Ectodermal cell (in vitro differentiated cells): Measurements from ENCODE around the gene MAS1L.
"Not testable (repeated sequence)": the region's sequence is repeated elsewhere in the genome, so short reads cannot be mapped to it uniquely, and the experiment has no call there.

Experiments used
- H3K27ac ChIP-seq: 2 replicates; pipeline ENCODE4 v1.7.0; 2013; ENCODE audit warnings: mild to moderate bottlenecking, low read depth, low read length; ENCODE audit not compliant: insufficient read depth, poor library complexity, severe bottlenecking
- H3K27me3 ChIP-seq: 2 replicates; pipeline ENCODE4 v1.7.0; 2013; ENCODE audit warnings: mild to moderate bottlenecking, low read length; ENCODE audit not compliant: insufficient read depth, control insufficient read depth, poor library complexity, severe bottlenecking
- H3K36me3 ChIP-seq: one replicate; pipeline ENCODE4 v1.7.0; 2013; ENCODE audit warnings: low read length; ENCODE audit not compliant: control insufficient read depth, insufficient read depth
- H3K4me1 ChIP-seq: one replicate; pipeline ENCODE4 v1.7.0; 2013; ENCODE audit warnings: low read length; ENCODE audit not compliant: control insufficient read depth, insufficient read depth
- H3K4me3 ChIP-seq: 2 replicates; pipeline ENCODE4 v1.7.0; 2013; ENCODE audit warnings: low read depth, low read length, control low read depth; ENCODE audit not compliant: insufficient read depth
- H3K9me3 ChIP-seq: 2 replicates; pipeline ENCODE4 v1.7.0; 2013; ENCODE audit warnings: mild to moderate bottlenecking, low read length, moderate library complexity; ENCODE audit not compliant: control insufficient read depth
- WGBS, 2 experiments: methylation state at CpG; one replicate each; pipeline ENCODE4 v1.1.7; 2013; ENCODE audit warnings: missing lambda C conversion rate in 2 of 2; 5-methylcytosine and 5-hydroxymethylcytosine counted together

The MAS1L gene

GRCh38 chr6:29465279-29465678 lies 22.5 kb downstream of the MAS1L start:
- H3K36me3 ChIP-seq, result no peaks in the 10 kb centered on the region
- WGBS, 2 experiments, result 88 to 94% methylated on average over 2 of the region's 2 CpGs
- no peaks in the 10 kb centered on the region for H3K27me3 ChIP-seq
- H3K27ac ChIP-seq, result no peak overlapping the region
- H3K9me3 ChIP-seq, result no peaks in the 10 kb centered on the region
- H3K4me1 ChIP-seq, result no peaks in the 10 kb centered on the region
- no peak overlapping the region for H3K4me3 ChIP-seq

- H3K27ac ChIP-seq, result no peak overlapping the region
- H3K4me1 ChIP-seq, result no peaks in the 10 kb centered on the region
- no peaks in the 10 kb centered on the region for H3K9me3 ChIP-seq
- H3K27me3 ChIP-seq, result no peaks in the 10 kb centered on the region
- 93 to 94% methylated on average over 6 of the region's 6 CpGs for WGBS, 2 experiments
- H3K4me3 ChIP-seq, result no peak overlapping the region
- H3K36me3 ChIP-seq, result no peaks in the 10 kb centered on the region
Measured at GRCh38 chr6:29462022-29462421, 25.7 kb downstream of the MAS1L start.

DNA sequence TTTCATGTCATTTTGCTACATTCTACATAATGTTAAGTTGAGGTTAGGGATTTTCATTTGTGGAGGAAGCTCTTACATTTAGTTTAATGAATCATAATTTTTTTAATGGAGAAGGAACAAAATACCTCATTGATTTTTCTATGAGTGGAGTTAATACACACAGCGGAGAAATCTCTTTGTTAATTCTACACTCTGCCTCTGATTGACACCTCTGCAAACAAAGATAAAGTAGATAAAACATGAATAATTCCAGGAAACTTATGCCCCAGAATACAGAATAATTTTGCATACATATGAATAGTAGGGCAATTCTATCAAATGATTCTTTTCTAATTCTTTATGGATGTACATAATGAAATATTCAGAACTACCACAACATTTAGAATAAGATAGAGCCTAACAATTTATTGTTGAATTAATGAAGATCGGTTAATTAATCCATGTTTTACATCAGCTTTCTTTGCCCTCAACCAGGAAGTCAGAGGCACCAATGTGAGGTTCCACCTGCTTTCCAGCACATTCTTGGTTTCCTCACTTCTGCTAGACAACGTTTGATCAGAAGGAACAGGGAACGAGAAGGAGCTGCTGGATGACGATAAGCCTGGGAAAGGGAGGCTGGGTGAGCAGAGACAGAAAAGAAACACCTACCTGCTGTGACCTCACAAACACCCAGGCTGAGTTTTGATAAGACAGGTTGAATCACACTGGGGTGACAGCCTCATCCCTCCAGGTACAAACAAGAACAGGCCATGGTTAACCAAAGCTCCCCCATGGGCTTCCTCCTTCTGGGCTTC lies 26.5 kb downstream of the MAS1L start:
- Histone ChIP-seq H3K4me3 (no peak overlapping the region), H3K27ac (no peak overlapping the region), H3K36me3 (no peaks in the 10 kb centered on the region), H3K9me3 (no peaks in the 10 kb centered on the region), H3K27me3 (no peaks in the 10 kb centered on the region), H3K4me1 (no peaks in the 10 kb centered on the region)
- WGBS, 2 experiments, result 79 to 85% methylated on average over 4 to 5 of the region's 5 CpGs

GRCh38 chr6:29456971-29457370 lies 30.8 kb downstream of the MAS1L start, which contains the start of the genes OR11A1 and OR2H1:
TSS of gene OR11A1 (minus strand) at chr6:29457071. CDS start at chr6:29427641, 29,430 bp downstream.
TSS of gene OR2H1 (plus strand) at chr6:29457155. CDS start at chr6:29461770, 4,615 bp downstream.
- 88 to 89% methylated on average over 1 to 2 of the region's 2 CpGs for WGBS, 2 experiments
- Histone ChIP-seq H3K27ac (no peak within 1 kb of the TSS), H3K36me3 (no peaks in the 10 kb centered on the region), H3K9me3 (no peaks in the 10 kb centered on the region), H3K4me3 (no peak within 1 kb of the TSS), H3K27me3 (no peaks in the 10 kb centered on the region), H3K4me1 (no peaks in the 10 kb centered on the region)

DNA sequence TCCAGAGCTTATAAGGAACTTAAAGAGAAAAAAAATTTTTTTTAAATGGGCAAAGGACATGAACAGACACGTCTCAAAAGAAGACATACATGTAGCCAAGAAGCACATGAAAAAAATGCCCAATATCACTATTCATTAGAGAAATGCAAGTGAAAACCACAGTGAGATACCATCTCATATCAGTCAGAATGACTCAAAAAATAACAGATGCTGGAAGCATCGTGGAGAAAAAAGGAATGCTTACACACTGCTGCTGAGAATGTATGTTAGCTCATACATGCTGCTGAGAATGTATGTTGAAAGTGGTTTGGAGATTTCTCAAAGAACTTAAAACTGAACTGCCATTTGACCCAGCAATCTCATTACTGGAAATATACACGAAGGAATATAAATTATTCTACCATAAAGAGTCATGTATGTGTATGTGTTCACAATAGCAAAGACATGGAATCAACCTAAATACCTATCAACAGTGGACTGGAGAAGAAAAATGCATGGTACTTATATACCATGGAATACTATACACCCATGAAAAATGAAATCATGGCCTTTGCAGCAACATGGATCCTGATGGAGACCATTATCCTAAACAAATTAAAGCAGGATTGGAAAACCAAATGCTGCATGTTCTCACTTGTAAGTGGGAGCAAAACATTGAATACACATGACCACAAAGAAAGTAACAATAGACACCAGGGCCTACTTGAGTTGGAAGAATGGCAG lies 36.1 kb downstream of the MAS1L start:
- Histone ChIP-seq H3K4me3 (no peak overlapping the region), H3K36me3 (no peaks in the 10 kb centered on the region), H3K27ac (no peak overlapping the region), H3K27me3 (no peaks in the 10 kb centered on the region), H3K4me1 (peaks cover 5% of the 10 kb centered on the region), H3K9me3 (no peaks in the 10 kb centered on the region)
- 92 to 96% methylated on average over 2 of the region's 3 CpGs for WGBS, 2 experiments

GRCh38 chr6:29447670-29448069 lies 40.1 kb downstream of the MAS1L start:
- no peak overlapping the region for H3K27ac ChIP-seq
- no peaks in the 10 kb centered on the region for H3K27me3 ChIP-seq
- no peaks in the 10 kb centered on the region for H3K36me3 ChIP-seq
- WGBS, 2 experiments, result 88 to 100% methylated on average over 1 of the region's 1 CpG
- H3K4me3 ChIP-seq, result no peak overlapping the region
- no peaks in the 10 kb centered on the region for H3K9me3 ChIP-seq
- H3K4me1 ChIP-seq, result peaks cover 5% of the 10 kb centered on the region

DNA sequence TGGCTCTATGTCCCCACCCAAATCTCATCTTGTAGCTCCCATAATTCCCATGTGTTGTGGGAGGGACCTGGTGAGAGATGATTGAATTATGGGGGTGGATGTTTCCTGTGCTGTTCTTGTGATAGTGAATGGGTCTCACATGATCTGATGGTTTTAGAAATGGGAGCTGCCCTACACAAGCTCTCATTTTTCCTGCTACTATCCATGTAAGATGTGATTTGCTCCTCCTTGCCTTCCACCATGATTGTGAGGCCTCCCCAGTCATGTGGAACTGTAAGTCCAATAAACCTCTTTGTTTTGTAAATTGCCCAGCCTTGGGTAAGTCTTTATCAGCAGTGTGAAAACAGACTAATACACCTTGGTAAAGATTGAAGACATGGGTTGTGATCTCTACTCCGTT lies 43.7 kb downstream of the MAS1L start:
- 95% methylated on average over 1 of the region's 1 CpG for WGBS, 2 experiments
- not testable (repeated sequence) for H3K36me3 ChIP-seq, H3K4me3 ChIP-seq, H3K27me3 ChIP-seq, H3K9me3 ChIP-seq, H3K4me1 ChIP-seq, H3K27ac ChIP-seq

GRCh38 chr6:29442719-29443118 lies 45.0 kb downstream of the MAS1L start:
- Histone ChIP-seq H3K9me3 (no peaks in the 10 kb centered on the region), H3K27me3 (no peaks in the 10 kb centered on the region), H3K4me3 (no peak overlapping the region), H3K4me1 (peaks cover 5% of the 10 kb centered on the region), H3K36me3 (no peaks in the 10 kb centered on the region), H3K27ac (no peak overlapping the region)
- 82 to 96% methylated on average over 1 of the region's 1 CpG for WGBS, 2 experiments

GRCh38 chr6:29439006-29439405 lies 48.8 kb downstream of the MAS1L start, which contains the start of gene OR10C1:
TSS of gene OR10C1 (plus strand) at chr6:29439306. CDS start at chr6:29440016, 710 bp downstream.
- Histone ChIP-seq H3K9me3 (no peaks in the 10 kb centered on the region), H3K36me3 (no peaks in the 10 kb centered on the region), H3K27me3 (no peaks in the 10 kb centered on the region), H3K27ac (no peak within 1 kb of the TSS), H3K4me3 (no peak within 1 kb of the TSS), H3K4me1 (no peaks in the 10 kb centered on the region)

GRCh38 chr6:29436730-29437129 lies 51.0 kb downstream of the MAS1L start:
- H3K27ac ChIP-seq, H3K4me1 ChIP-seq, H3K36me3 ChIP-seq, H3K9me3 ChIP-seq, H3K4me3 ChIP-seq, H3K27me3 ChIP-seq: not testable (repeated sequence)
- 90 to 94% methylated on average over 15 to 17 of the region's 18 CpGs for WGBS, 2 experiments
